ENCODE results near the gene C9orf57. TPM values are rescaled to one million over a fixed set of nuclear protein-coding genes. Genes with fewer than 3 reads are reported as not detected.
A peak's percentile ranks its signal among the peaks of the same experiment; 100 is the strongest.

The C9orf57 gene
- total RNA-seq, 4 donors from 2014 or later, result not detected

DNA sequence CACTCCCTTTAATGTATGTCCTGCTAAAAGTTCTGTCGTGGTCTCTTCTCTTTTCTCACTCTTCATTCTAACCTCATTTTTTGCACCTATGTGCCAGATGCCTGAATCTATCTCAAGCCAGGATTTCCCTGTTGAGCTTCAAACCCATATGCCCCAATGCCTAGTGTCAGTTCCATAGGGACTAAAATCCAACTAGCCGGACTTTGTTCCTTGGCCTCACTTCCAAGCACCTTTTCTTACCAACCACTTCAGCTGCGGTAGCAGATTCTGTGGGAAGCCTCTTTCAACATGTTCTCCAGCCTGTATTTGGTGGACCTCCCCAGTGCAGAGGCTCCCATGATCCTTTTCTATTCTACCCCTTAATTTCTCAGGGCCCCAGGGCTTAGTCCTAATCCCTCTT is 17.5 kb downstream of the C9orf57 start:
- Histone ChIP-seq H3K36me3 (no peaks in the 10 kb centered on the region), H3K27ac (peak overlapping the region in 2 of 4 donors; percentile 12 to 47), H3K27me3 (no peaks in the 10 kb centered on the region), H3K4me1 (peaks cover 0 to 6% (median 0%) of the 10 kb centered on the region in 4 donors), H3K4me3 (no peak overlapping the region), H3K9me3 (no peaks in the 10 kb centered on the region)
- TF ChIP-seq, protein P1, sequence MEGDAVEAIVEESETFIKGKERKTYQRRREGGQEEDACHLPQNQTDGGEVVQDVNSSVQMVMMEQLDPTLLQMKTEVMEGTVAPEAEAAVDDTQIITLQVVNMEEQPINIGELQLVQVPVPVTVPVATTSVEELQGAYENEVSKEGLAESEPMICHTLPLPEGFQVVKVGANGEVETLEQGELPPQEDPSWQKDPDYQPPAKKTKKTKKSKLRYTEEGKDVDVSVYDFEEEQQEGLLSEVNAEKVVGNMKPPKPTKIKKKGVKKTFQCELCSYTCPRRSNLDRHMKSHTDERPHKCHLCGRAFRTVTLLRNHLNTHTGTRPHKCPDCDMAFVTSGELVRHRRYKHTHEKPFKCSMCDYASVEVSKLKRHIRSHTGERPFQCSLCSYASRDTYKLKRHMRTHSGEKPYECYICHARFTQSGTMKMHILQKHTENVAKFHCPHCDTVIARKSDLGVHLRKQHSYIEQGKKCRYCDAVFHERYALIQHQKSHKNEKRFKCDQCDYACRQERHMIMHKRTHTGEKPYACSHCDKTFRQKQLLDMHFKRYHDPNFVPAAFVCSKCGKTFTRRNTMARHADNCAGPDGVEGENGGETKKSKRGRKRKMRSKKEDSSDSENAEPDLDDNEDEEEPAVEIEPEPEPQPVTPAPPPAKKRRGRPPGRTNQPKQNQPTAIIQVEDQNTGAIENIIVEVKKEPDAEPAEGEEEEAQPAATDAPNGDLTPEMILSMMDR (IDR thresholded peaks at IDR 0.05), result no peak
- TF ChIP-seq POLR2A (IDR thresholded peaks at IDR 0.05), result no peak
- DNase-seq, result peak in 1 of 3 donors; percentile 67

DNA sequence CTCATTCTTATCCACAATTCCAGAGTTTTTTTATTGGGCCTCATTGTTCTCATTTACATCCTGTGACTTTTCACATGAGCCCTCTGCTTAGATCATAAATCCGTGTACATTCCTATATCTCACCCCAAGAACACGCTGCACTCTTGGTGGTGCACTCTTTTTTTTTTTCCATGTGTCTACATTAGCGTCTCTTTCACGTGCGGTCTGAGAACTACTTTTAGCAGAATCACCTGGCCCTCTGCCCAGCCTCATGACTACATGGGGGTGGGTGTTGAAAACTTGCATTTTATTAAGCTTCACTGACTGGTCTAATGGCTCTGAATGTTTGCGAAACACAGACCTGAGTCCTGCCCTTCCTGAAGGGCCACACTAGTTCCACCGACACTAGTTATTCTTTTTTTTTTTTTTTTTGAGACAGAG is 18.6 kb downstream of the C9orf57 start:
- Histone ChIP-seq H3K27ac (no peak overlapping the region), H3K36me3 (no peaks in the 10 kb centered on the region), H3K4me3 (no peak overlapping the region), H3K27me3 (no peaks in the 10 kb centered on the region), H3K9me3 (no peaks in the 10 kb centered on the region), H3K4me1 (peaks cover 0 to 6% (median 0%) of the 10 kb centered on the region in 4 donors)
- no peak for TF ChIP-seq POLR2A (IDR thresholded peaks at IDR 0.05)
- TF ChIP-seq, protein P1 (IDR thresholded peaks at IDR 0.05), result no peak
- DNase-seq, result peak in 1 of 3 donors; percentile 55

DNA sequence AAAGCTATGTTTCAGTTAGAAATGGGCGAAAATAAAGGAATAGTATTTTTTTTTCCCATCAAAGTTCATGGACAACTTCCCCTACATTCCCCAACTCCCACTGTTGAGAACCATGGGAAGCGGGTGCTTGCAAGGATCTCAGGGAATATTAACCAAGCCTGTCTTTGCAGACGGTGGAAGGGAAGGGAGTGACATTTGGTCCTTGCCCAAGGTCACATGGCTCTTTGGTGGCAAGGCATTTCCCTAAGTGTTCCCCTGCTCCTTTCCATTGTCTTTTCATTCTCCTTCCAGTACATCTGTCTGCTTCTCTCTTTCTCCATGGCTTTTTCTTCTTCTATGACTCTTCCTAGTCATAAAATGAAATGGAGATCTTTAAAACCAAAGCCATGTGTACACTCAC is 19.0 kb downstream of the C9orf57 start:
- Histone ChIP-seq H3K4me1 (peaks cover 0 to 6% (median 0%) of the 10 kb centered on the region in 4 donors), H3K36me3 (no peaks in the 10 kb centered on the region), H3K27ac (no peak overlapping the region), H3K4me3 (no peak overlapping the region), H3K27me3 (no peaks in the 10 kb centered on the region), H3K9me3 (no peaks in the 10 kb centered on the region)
- no peak for DNase-seq
- TF ChIP-seq POLR2A (IDR thresholded peaks at IDR 0.05), result no peak
- TF ChIP-seq, protein P1 (IDR thresholded peaks at IDR 0.05), result no peak

DNA sequence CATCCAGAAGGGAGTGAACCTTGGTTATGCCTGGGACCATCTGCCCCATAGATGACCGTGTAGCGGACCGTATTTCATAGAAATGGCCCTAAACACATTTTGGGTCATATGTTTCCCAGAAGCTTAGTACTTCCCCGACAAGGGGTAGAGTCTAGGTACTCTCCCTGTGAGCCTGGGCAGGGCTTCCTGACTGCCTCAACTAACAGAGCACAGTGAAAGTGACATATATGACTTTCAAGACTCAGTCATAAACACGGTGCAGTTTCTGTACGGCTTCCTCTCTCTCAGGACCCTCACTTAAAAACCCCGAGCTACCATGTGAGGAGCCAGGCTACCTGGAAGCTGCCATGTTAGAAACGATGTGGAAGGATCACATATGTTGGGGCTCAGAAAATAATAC is 20.9 kb downstream of the C9orf57 start:
- no peak for DNase-seq
- no peak for TF ChIP-seq POLR2A (IDR thresholded peaks at IDR 0.05)
- TF ChIP-seq, protein P1 (IDR thresholded peaks at IDR 0.05), result no peak
- no peak overlapping the region for H3K4me3 ChIP-seq
- H3K4me1 ChIP-seq, result peaks cover 0 to 6% (median 0%) of the 10 kb centered on the region in 4 donors
- H3K27ac ChIP-seq, result no peak overlapping the region
- no peaks in the 10 kb centered on the region for H3K9me3 ChIP-seq
- H3K36me3 ChIP-seq, result no peaks in the 10 kb centered on the region
- H3K27me3 ChIP-seq, result no peaks in the 10 kb centered on the region

DNA sequence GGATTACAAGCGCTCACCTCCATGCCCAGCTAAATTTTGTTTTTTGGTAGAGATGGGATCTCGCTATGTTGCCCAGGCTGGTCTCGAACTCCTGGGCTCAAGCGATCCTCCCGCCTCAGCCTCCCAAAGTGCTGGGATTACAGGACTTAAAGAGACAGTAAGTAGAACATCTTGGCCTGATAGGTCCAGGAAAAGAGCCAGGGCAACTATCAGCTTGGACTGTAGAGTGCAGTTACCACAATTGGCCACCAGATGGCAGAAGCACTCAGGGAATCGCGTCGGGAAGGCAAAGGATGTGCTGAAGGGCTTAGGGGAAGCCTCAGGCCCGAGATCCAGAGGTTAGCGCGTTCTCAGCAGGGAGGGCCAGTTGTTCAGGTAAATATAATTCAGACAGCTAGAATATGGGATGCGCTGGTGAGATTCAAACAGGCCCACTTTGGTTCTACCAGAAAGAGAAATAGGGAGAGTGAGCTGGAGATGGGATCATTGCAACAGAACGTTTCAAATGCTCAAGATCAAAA is 21.5 kb downstream of the C9orf57 start:
- Histone ChIP-seq H3K4me3 (no peak overlapping the region), H3K9me3 (no peaks in the 10 kb centered on the region), H3K27me3 (no peaks in the 10 kb centered on the region), H3K4me1 (peaks cover 0 to 6% (median 0%) of the 10 kb centered on the region in 4 donors), H3K27ac (no peak overlapping the region), H3K36me3 (no peaks in the 10 kb centered on the region)
- TF ChIP-seq, protein P1 (IDR thresholded peaks at IDR 0.05), result peak; percentile 88 to 97 (median 96)
- TF ChIP-seq POLR2A (IDR thresholded peaks at IDR 0.05), result no peak
- DNase-seq, result peak; percentile 54 to 88 (median 84)
